Keratinocyte (primary cell): Measurements from ENCODE around the gene SLC51B. TPM values are rescaled to one million over a fixed set of nuclear protein-coding genes. Genes with fewer than 3 reads are reported as not detected.

Source experiments
- DNase-seq: peaks from one replicate; pipeline ENCODE4 v3.0.0-alpha.2; 2011; ENCODE audit warnings: low read depth, missing footprints, low spot score
- FAIRE-seq: peaks from 2 replicates; lab custom pipeline; 2011; peaks lifted over from hg19 to GRCh38; lab: Jason Lieb, UNC
- H2AFZ ChIP-seq: 2 replicates; pipeline ENCODE4 v1.6.0; 2012; ENCODE audit warnings: low read length, control low read depth, inconsistent platforms; ENCODE audit not compliant: control insufficient read depth
- H3K27ac ChIP-seq: 2 replicates; pipeline ENCODE4 v1.5.1; 2011; ENCODE audit warnings: low read length; ENCODE audit not compliant: control insufficient read depth, insufficient read depth
- H3K27me3 ChIP-seq: 3 replicates; pipeline ENCODE4 v1.6.0; 2011; ENCODE audit warnings: low read length; ENCODE audit not compliant: control insufficient read depth, insufficient read depth; ENCODE audit errors: extremely low read depth
- H3K36me3 ChIP-seq, 2 experiments: 2 replicates in 1 of 2; 3 replicates in 1 of 2; pipeline ENCODE4 v1.5.1; 2011; ENCODE audit warnings: low read length in 2 of 2, mild to moderate bottlenecking in 1 of 2; ENCODE audit not compliant: control insufficient read depth in 2 of 2, insufficient read depth in 2 of 2; ENCODE audit errors: extremely low read depth in 1 of 2
- H3K4me1 ChIP-seq: 3 replicates; pipeline ENCODE4 v1.5.1; 2011; ENCODE audit warnings: low read length; ENCODE audit not compliant: control insufficient read depth, insufficient read depth; ENCODE audit errors: extremely low read depth
- H3K4me2 ChIP-seq: 3 replicates; pipeline ENCODE4 v1.6.0; 2011; ENCODE audit warnings: low read depth, low read length; ENCODE audit not compliant: control insufficient read depth, insufficient read depth; ENCODE audit errors: extremely low read depth
- H3K4me3 ChIP-seq, 3 experiments: fragments of 200-600 bp in 1 of 3; sonication (generic) in 1 of 3; 2 replicates in 2 of 3; 3 replicates in 1 of 3; pipeline ENCODE4 v1.5.1; 2011 to 2016; ENCODE audit warnings: low read length in 3 of 3, mild to moderate bottlenecking in 3 of 3, control low read depth in 2 of 3, inconsistent platforms in 1 of 3, low read depth in 1 of 3, mixed read lengths in 1 of 3, mixed run types in 1 of 3, moderate library complexity in 1 of 3; ENCODE audit not compliant: control insufficient read depth in 2 of 3, insufficient read depth in 2 of 3; ENCODE audit errors: extremely low read depth in 1 of 3
- H3K79me2 ChIP-seq: 2 replicates; pipeline ENCODE4 v1.6.0; 2012; ENCODE audit warnings: low read length; ENCODE audit not compliant: control insufficient read depth, insufficient read depth
- H3K9ac ChIP-seq: 3 replicates; pipeline ENCODE4 v1.6.0; 2011; ENCODE audit warnings: low read length; ENCODE audit not compliant: control insufficient read depth, insufficient read depth; ENCODE audit errors: extremely low read depth
- H3K9me1 ChIP-seq: 3 replicates; pipeline ENCODE4 v1.6.0; 2011; ENCODE audit warnings: low read length; ENCODE audit not compliant: control insufficient read depth, insufficient read depth; ENCODE audit errors: extremely low read depth
- H3K9me3 ChIP-seq: 2 replicates; pipeline ENCODE4 v1.5.1; 2012; ENCODE audit warnings: low read depth, low read length; ENCODE audit not compliant: control insufficient read depth
- H4K20me1 ChIP-seq: 3 replicates; pipeline ENCODE4 v1.6.0; 2011; ENCODE audit warnings: low read length; ENCODE audit not compliant: control insufficient read depth, insufficient read depth; ENCODE audit errors: extremely low read depth
- CTCF ChIP-seq, 3 experiments: IDR thresholded peaks in 1 of 3; conservative IDR thresholded peaks in 1 of 3; optimal IDR thresholded peaks in 1 of 3; 2 replicates in 2 of 3; 3 replicates in 1 of 3; pipeline versions ENCODE3 to v1.5.1; 2011; ENCODE audit warnings: low read length in 3 of 3, mild to moderate bottlenecking in 3 of 3, moderate library complexity in 2 of 3, control low read depth in 1 of 3, inconsistent platforms in 1 of 3; ENCODE audit not compliant: insufficient read depth in 2 of 3; ENCODE audit errors: extremely low read depth in 1 of 3
- EZH2 ChIP-seq: IDR thresholded peaks from one replicate; pipeline ENCODE4 v1.6.1; 2012; ENCODE audit warnings: inconsistent platforms, mild to moderate bottlenecking, low read length, moderate library complexity
- dilution Hi-C: fragments of 300-500 bp; cut with MboI; formaldehyde crosslinking; loops from one replicate; pipeline ENCODE4 v1.7.0; 2020; ENCODE audit warnings: low sequenced_read_pairs; ENCODE audit not compliant: extremely low pct_ligation_motif_present
- polyA plus RNA-seq, 5 experiments: library from polyadenylated mRNA; depleted of rRNA in 3 of 5; stranded (reverse) in 3 of 5; stranded (forward) in 1 of 5; unstranded in 1 of 5; fragments of >200 nt; gene quantifications; 1 replicate in 1 of 5; 2 replicates in 3 of 5; 3 replicates in 1 of 5; pipeline versions ENCODE4 v1.2.1 to v1.2.3, GENCODE V29; 2011 to 2012; ENCODE audit warnings: missing spikeins in 2 of 5, low read depth in 1 of 5, low replicate concordance in 1 of 5

SLC51B gene
- polyA plus RNA-seq, 1 donor (not counting 4 experiments of a cell fraction or from before 2014, with no cell fraction given): not detected

- Histone ChIP-seq H3K9me1 (no peaks in the 10 kb centered on the region), H3K4me3 (no peak overlapping the region), H2AFZ (no peak overlapping the region), H4K20me1 (peaks cover 3% of the 10 kb centered on the region), H3K9me3 (no peaks in the 10 kb centered on the region), H3K27ac (no peak overlapping the region), H3K4me1 (no peaks in the 10 kb centered on the region), H3K9ac (no peak overlapping the region), H3K27me3 (peaks cover 33% of the 10 kb centered on the region), H3K4me2 (no peak overlapping the region), H3K79me2 (no peaks in the 10 kb centered on the region), H3K36me3 (no peaks in the 10 kb centered on the region)
- dilution Hi-C loops: no loop called here
- FAIRE-seq (no peak), DNase-seq (no peak)
- no peak for TF ChIP-seq CTCF (optimal IDR thresholded peaks at IDR 0.05 in 1 of 3, IDR thresholded peaks at IDR 0.05 in 1 of 3, conservative IDR thresholded peaks at IDR 0.05 in 1 of 3; ENCODE audit: extremely low read depth in 1 of 3, insufficient read depth in 2 of 3, low read length in 3 of 3)
- no peak for TF ChIP-seq EZH2
These were observed 36.1 kb downstream of the SLC51B start for GRCh38 chr15:65081270-65081669.

- dilution Hi-C loops: no loop called here
- no peak overlapping the region for H3K9ac ChIP-seq
These were observed 36.6 kb downstream of the SLC51B start for GRCh38 chr15:65081758-65082157.

More at GRCh38 chr15:65081758-65082157, 36.6 kb downstream of the SLC51B start:
- Histone ChIP-seq H3K4me3 (no peak overlapping the region), H2AFZ (no peak overlapping the region), H3K4me1 (peaks cover 3% of the 10 kb centered on the region), H3K9me1 (no peaks in the 10 kb centered on the region), H3K4me2 (no peak overlapping the region), H4K20me1 (peaks cover 3% of the 10 kb centered on the region), H3K27me3 (peaks cover 33% of the 10 kb centered on the region), H3K9me3 (no peaks in the 10 kb centered on the region), H3K36me3 (no peaks in the 10 kb centered on the region), H3K27ac (no peak overlapping the region), H3K79me2 (no peaks in the 10 kb centered on the region)
- no peak for DNase-seq
- no peak for FAIRE-seq
- TF ChIP-seq EZH2 (no peak), CTCF (optimal IDR thresholded peaks at IDR 0.05 in 1 of 3, IDR thresholded peaks at IDR 0.05 in 1 of 3, conservative IDR thresholded peaks at IDR 0.05 in 1 of 3; ENCODE audit: extremely low read depth in 1 of 3, insufficient read depth in 2 of 3, low read length in 3 of 3) (no peak)
